ENCODE data around the gene CCDC3. TPM values are rescaled to one million over a fixed set of nuclear protein-coding genes. Genes with fewer than 3 reads are reported as not detected.

CCDC3 gene
- total and polyA plus RNA-seq, 2 of the 8 experiments (the other 6 are each of a cell fraction or from before 2014, with no cell fraction given), result 3.4 to 3.7 TPM

GRCh38 chr10:12978891-12979290, 22.6 kb downstream of the CCDC3 start:
- WGBS, 2 experiments (ENCODE audit: extremely low coverage in 1 of 2, insufficient coverage in 1 of 2, insufficient read length in 1 of 2, insufficient replicate concordance in 2 of 2, low coverage in 1 of 2, low lambda C conversion rate in 2 of 2, missing lambda C conversion rate in 1 of 2), result 96% methylated on average over 4 of the region's 4 CpGs; no CpG with 5 or more reads in 1 of the 2 experiments
- ChIA-PET POLR2A (ENCODE audit: partially characterized antibody) (no interaction called here), CTCF (ENCODE audit: partially characterized antibody) (no interaction called here)
- DNase-seq (ENCODE audit: low read depth in 1 of 2, low spot score in 2 of 2) (no peak), FAIRE-seq (no peak)
- H2BK12ac ChIP-seq (ENCODE audit: low read depth, low read length), result no peak overlapping the region
- no peak overlapping the region for H3K18ac ChIP-seq (ENCODE audit: extremely low read depth, low read length)
- H2BK15ac ChIP-seq (ENCODE audit: low read length), result no peak overlapping the region
- no peak overlapping the region for H3K14ac ChIP-seq (ENCODE audit: insufficient read length)
- H3K4me1 ChIP-seq (replicated peaks in 1 of 4; ENCODE audit: control insufficient read depth in 3 of 4, insufficient read depth in 4 of 4, low read length in 3 of 4), result 0 out of 7 replicates have a peak, but pooled peaks cover 0 to 2% (median 0%) of the 10 kb centered on the region in 4 experiments
- H3K4ac ChIP-seq (replicated peaks; ENCODE audit: insufficient read length, low read depth, low read length), result no peak overlapping the region
- H3K79me2 ChIP-seq (ENCODE audit: control insufficient read depth in 1 of 2, insufficient read depth in 2 of 2, low read length in 2 of 2), result no peaks in the 10 kb centered on the region
- no peaks in the 10 kb centered on the region for H4K20me1 ChIP-seq (replicated peaks in 1 of 2; ENCODE audit: control insufficient read depth in 1 of 2, insufficient read depth in 2 of 2, low read length in 2 of 2)
- H3K4me2 ChIP-seq (ENCODE audit: insufficient read depth in 1 of 2, low read depth in 2 of 2, low read length in 2 of 2), result no peak overlapping the region
- no peaks in the 10 kb centered on the region for H3K36me3 ChIP-seq (ENCODE audit: control insufficient read depth in 2 of 4, insufficient read depth in 4 of 4, low read length in 3 of 4)
- no peaks in the 10 kb centered on the region for H3K9me3 ChIP-seq (ENCODE audit: insufficient read depth in 2 of 2, low read depth in 1 of 2, low read length in 1 of 2)
- H3K23me2 ChIP-seq (ENCODE audit: low read depth, low read length), result no peaks in the 10 kb centered on the region
- H4K8ac ChIP-seq (ENCODE audit: extremely low read depth, insufficient read depth, low read length), result no peak overlapping the region
- H3K27ac ChIP-seq (ENCODE audit: low read depth, low read length), result no peak overlapping the region
- H2BK5ac ChIP-seq (ENCODE audit: low read depth, low read length), result no peak overlapping the region
- no peak overlapping the region for H3K9ac ChIP-seq (replicated peaks in 1 of 4; ENCODE audit: extremely low read depth in 1 of 4, low read depth in 3 of 4, low read length in 3 of 4)
- no peak overlapping the region for H4K5ac ChIP-seq (ENCODE audit: insufficient read length, low read depth, low read length)
- H3K56ac ChIP-seq (replicated peaks; ENCODE audit: insufficient read length, low read depth, low read length), result no peak overlapping the region
- H3K79me1 ChIP-seq (ENCODE audit: low read depth, low read length), result no peaks in the 10 kb centered on the region
- H2AK5ac ChIP-seq (ENCODE audit: low read depth, low read length), result no peak overlapping the region
- H2AFZ ChIP-seq (ENCODE audit: low read length), result no peak overlapping the region
- no peak overlapping the region for H3K4me3 ChIP-seq (ENCODE audit: extremely low read depth in 1 of 4, insufficient read depth in 2 of 4, low read depth in 3 of 4, low read length in 4 of 4)
- no peak overlapping the region for H2BK20ac ChIP-seq (ENCODE audit: low read length)
- H3K23ac ChIP-seq (ENCODE audit: insufficient read length), result no peak overlapping the region
- H2BK120ac ChIP-seq (replicated peaks; ENCODE audit: low read depth, low read length), result no peak overlapping the region
- no peak overlapping the region for H4K91ac ChIP-seq (replicated peaks; ENCODE audit: insufficient read length, low read length)
- H3K27me3 ChIP-seq (replicated peaks in 1 of 4; ENCODE audit: control insufficient read depth in 3 of 4, extremely low read depth in 1 of 4, insufficient read depth in 3 of 4, low read length in 3 of 4), result no peaks in the 10 kb centered on the region
- TF ChIP-seq MAFK (IDR thresholded peaks at IDR 0.05; ENCODE audit: low read depth, low read length) (no peak), SIN3A (conservative IDR thresholded peaks at IDR 0.05 in 1 of 2, IDR thresholded peaks at IDR 0.05 in 1 of 2; ENCODE audit: low read depth in 1 of 2, low read length in 2 of 2) (no peak), ATF2 (IDR thresholded peaks at IDR 0.05; ENCODE audit: low read length) (no peak), CHD1 (IDR thresholded peaks at IDR 0.05; ENCODE audit: low read depth, low read length) (no peak), BCL11A (IDR thresholded peaks at IDR 0.05; ENCODE audit: low read depth in 2 of 2, low read length in 2 of 2) (no peak), TAF1 (IDR thresholded peaks at IDR 0.05; ENCODE audit: low read depth, low read length) (no peak), NANOG (IDR thresholded peaks at IDR 0.05; ENCODE audit: insufficient read depth, low read depth, low read length, poor library complexity, severe bottlenecking) (no peak), CTBP2 (IDR thresholded peaks at IDR 0.05; ENCODE audit: borderline replicate concordance, insufficient read depth, insufficient read length, low read length) (no peak), FOSL1 (IDR thresholded peaks at IDR 0.05; ENCODE audit: insufficient read depth, low read depth, low read length) (no peak), GABPA (IDR thresholded peaks at IDR 0.05; ENCODE audit: borderline replicate concordance, insufficient read depth, low read length) (no peak), CBX5 (IDR thresholded peaks at IDR 0.05; ENCODE audit: low read depth, low read length) (no peak), POU5F1 (IDR thresholded peaks at IDR 0.05; ENCODE audit: low read depth, low read length) (no peak)

All from H1 (cell line).